ENCODE data around the gene VDR.
"Not testable (repeated sequence)": the region's sequence is repeated elsewhere in the genome, so short reads cannot be mapped to it uniquely, and the experiment has no call there.

Gene VDR

GRCh38 chr12:47814539-47815170 is 90.1 kb downstream of the VDR start:
- DNase-seq (ENCODE audit: low read depth, low spot score), result no peak

GRCh38 chr12:47813511-47814196 is 91.1 kb downstream of the VDR start:
- no peak for DNase-seq (ENCODE audit: low read depth, low spot score)

- peak; percentile 77 for DNase-seq (ENCODE audit: low read depth, low spot score)
Measured at GRCh38 chr12:47812797-47813510, 91.8 kb downstream of the VDR start.

GRCh38 chr12:47811581-47812484 is 93.0 kb downstream of the VDR start:
- DNase-seq (ENCODE audit: low read depth, low spot score), result no peak

GRCh38 chr12:47811072-47811396 is 93.8 kb downstream of the VDR start:
- DNase-seq (ENCODE audit: low read depth, low spot score), result no peak

- not testable (repeated sequence) for DNase-seq (ENCODE audit: low read depth, low spot score)
Measured at GRCh38 chr12:47809518-47809917, 95.3 kb downstream of the VDR start.

GRCh38 chr12:47808574-47809365 is 96.0 kb downstream of the VDR start:
- DNase-seq (ENCODE audit: low read depth, low spot score), result no peak

- DNase-seq (ENCODE audit: low read depth, low spot score), result no peak
Measured at GRCh38 chr12:47808050-47808449, 96.7 kb downstream of the VDR start.

GRCh38 chr12:47807338-47807737 is 97.5 kb downstream of the VDR start:
- no peak for DNase-seq (ENCODE audit: low read depth, low spot score)

GRCh38 chr12:47805417-47805816 is 99.4 kb downstream of the VDR start:
- DNase-seq (ENCODE audit: low read depth, low spot score), result no peak

GRCh38 chr12:47804171-47804570 is 100.6 kb downstream of the VDR start:
- no peak for DNase-seq (ENCODE audit: low read depth, low spot score)

- no peak for DNase-seq (ENCODE audit: low read depth, low spot score)
Measured at GRCh38 chr12:47803191-47803875, 101.5 kb downstream of the VDR start.

GRCh38 chr12:47802312-47802711 is 102.5 kb downstream of the VDR start:
- no peak for DNase-seq (ENCODE audit: low read depth, low spot score)

GRCh38 chr12:47801904-47802246 is 102.9 kb downstream of the VDR start:
- DNase-seq (ENCODE audit: low read depth, low spot score), result no peak

- DNase-seq (ENCODE audit: low read depth, low spot score), result no peak
Measured at GRCh38 chr12:47801170-47801903, 103.5 kb downstream of the VDR start.

GRCh38 chr12:47800582-47800981 is 104.2 kb downstream of the VDR start:
- DNase-seq (ENCODE audit: low read depth, low spot score), result no peak

- DNase-seq (ENCODE audit: low read depth, low spot score), result no peak
Measured at GRCh38 chr12:47799357-47799955, 105.3 kb downstream of the VDR start.

GRCh38 chr12:47798382-47798948 is 106.3 kb downstream of the VDR start:
- DNase-seq (ENCODE audit: low read depth, low spot score), result no peak

- DNase-seq (ENCODE audit: low read depth, low spot score), result no peak
Measured at GRCh38 chr12:47797441-47797840, 107.4 kb downstream of the VDR start.
